Endodermal cell (in vitro differentiated cells): Measurements from ENCODE around the gene MCAM. TPM values are rescaled to one million over a fixed set of nuclear protein-coding genes. Genes with fewer than 3 reads are reported as not detected.

ENCODE experiments used
- DNase-seq: peaks from one replicate; pipeline ENCODE4 v3.0.0-alpha.2; 2017
- H3K27ac ChIP-seq: 2 replicates; pipeline ENCODE4 v1.5.1; 2013; ENCODE audit warnings: mild to moderate bottlenecking, low read depth, low read length, moderate library complexity
- H3K27me3 ChIP-seq: 2 replicates; pipeline ENCODE4 v1.6.1; 2013; ENCODE audit warnings: mild to moderate bottlenecking, low read length, moderate library complexity; ENCODE audit not compliant: insufficient read depth, control insufficient read depth, poor library complexity, severe bottlenecking
- H3K36me3 ChIP-seq: 2 replicates; pipeline ENCODE4 v1.7.0; 2013; ENCODE audit warnings: mild to moderate bottlenecking, low read length, moderate library complexity; ENCODE audit not compliant: control insufficient read depth, insufficient read depth
- H3K4me1 ChIP-seq: one replicate; pipeline ENCODE4 v1.7.0; 2013; ENCODE audit warnings: low read length; ENCODE audit not compliant: control insufficient read depth, insufficient read depth
- H3K4me3 ChIP-seq: 2 replicates; pipeline ENCODE4 v1.5.1; 2013; ENCODE audit warnings: mild to moderate bottlenecking, low read length, moderate library complexity
- H3K9ac ChIP-seq: 2 replicates; pipeline ENCODE4 v1.6.1; 2013; ENCODE audit warnings: mild to moderate bottlenecking, low read length, moderate library complexity; ENCODE audit not compliant: poor library complexity, severe bottlenecking; ENCODE audit errors: extremely low read depth
- H3K9me3 ChIP-seq: 2 replicates; pipeline ENCODE4 v1.6.1; 2013; ENCODE audit warnings: mild to moderate bottlenecking, low read length, moderate library complexity; ENCODE audit not compliant: control insufficient read depth
- H3K27ac Mint-ChIP-seq: 2 replicates; pipeline ENCODE4 v1.8.0; 2020; ENCODE audit warnings: mixed read lengths
- H3K27me3 Mint-ChIP-seq: 2 replicates; pipeline ENCODE4 v1.8.0; 2021; ENCODE audit warnings: mild to moderate bottlenecking, mixed read lengths; ENCODE audit not compliant: insufficient read depth
- H3K36me3 Mint-ChIP-seq: 2 replicates; pipeline ENCODE4 v1.8.0; 2020; ENCODE audit warnings: low read depth, mixed read lengths
- H3K4me1 Mint-ChIP-seq: 2 replicates; pipeline ENCODE4 v1.8.0; 2020; ENCODE audit warnings: mixed read lengths
- H3K4me3 Mint-ChIP-seq: 2 replicates; pipeline ENCODE4 v1.8.0; 2020; ENCODE audit warnings: mild to moderate bottlenecking, moderate library complexity, mixed read lengths
- H3K9me3 Mint-ChIP-seq: 2 replicates; pipeline ENCODE4 v1.8.0; 2020; ENCODE audit warnings: mild to moderate bottlenecking, mixed read lengths
- WGBS, 2 experiments: methylation state at CpG; one replicate each; pipeline versions ENCODE4 v1.1.5 to v1.1.7; 2013; ENCODE audit warnings: missing lambda C conversion rate in 2 of 2, mixed read lengths in 1 of 2; ENCODE audit not compliant: insufficient coverage in 1 of 2, insufficient read length in 1 of 2; 5-methylcytosine and 5-hydroxymethylcytosine counted together
- total RNA-seq, 2 donors: library from RNA; stranded (reverse); fragmentation: NEBNext Ultra II Directional in 1 of 2; extraction: Animal tissue kit (Norgen Biotek cat#: 25700) in 1 of 2; gene quantifications; 2 replicates in 1 of 2; 3 replicates in 1 of 2; pipeline ENCODE4 v1.2.1, GENCODE V29; 2021
- TF ChIP-seq, protein P1 (sequence below): fragments of 200-600 bp; sonication (generic); conservative IDR thresholded peaks from 2 replicates; pipeline ENCODE4 v1.5.0; 2021; ENCODE audit warnings: antibody characterized with exemption, mild to moderate bottlenecking

MCAM gene
- total RNA-seq, 2 donors from 2014 or later, result 21.9 to 28.3 TPM

DNA sequence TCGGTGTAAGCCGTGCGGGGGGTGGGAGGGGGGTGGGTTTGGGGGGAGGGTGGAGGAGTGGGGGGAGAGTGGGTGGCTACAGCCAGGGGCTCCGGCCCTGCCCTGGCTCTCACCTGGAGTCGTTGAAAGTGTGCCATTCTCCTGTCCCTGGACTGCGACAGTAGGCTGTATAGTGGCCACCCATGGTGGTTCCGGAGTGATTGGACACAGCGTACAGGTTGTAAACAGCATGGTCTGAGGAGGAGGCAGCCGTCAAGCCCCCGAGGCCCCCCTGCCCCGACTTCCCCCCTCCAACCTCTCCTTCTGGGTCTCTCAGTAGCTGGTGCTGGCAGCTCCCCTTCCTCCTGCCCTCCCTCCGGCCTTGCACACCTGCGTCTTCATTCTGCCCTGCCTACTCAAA, 40.1 kb upstream of the MCAM start:
- Mint-ChIP-seq H3K27me3 (peaks cover 28% of the 10 kb centered on the region), H3K27ac (no peak overlapping the region)

DNA sequence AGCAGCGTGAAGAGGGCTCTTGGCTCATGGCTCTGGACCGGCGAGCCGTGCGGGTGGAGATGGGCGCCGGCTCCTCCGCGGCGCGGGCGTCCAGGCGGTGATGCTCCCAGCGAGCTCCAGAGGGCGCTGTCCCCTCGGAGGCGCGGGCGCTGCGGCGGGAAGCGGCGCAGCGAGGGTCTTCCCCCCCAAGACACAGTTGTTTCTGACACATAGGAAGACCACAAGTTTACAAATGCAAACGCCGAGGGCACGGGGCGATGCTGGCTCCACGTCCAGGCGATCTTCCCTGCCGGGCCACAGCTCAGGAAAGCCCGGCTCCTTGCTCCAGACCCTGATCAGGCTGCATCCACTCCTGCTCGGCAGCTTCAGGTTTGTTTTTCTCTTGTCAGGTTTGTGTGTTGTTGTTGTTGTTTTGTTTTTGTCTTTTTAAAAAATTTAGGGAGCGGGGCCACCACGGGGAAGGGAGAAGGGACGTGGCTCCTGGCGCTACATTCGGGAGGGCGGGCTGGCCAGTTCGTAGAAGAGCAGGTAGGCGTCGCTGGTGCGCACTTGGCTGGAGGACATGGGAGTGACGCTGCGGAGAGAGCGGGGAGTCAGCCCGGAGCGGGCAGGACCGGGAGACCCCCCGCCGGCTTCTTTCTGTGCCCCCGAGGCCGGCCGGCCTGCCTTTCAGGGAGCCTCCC, 39.6 kb upstream of the MCAM start:
- Histone ChIP-seq H3K9ac (no peak overlapping the region), H3K27ac (no peak overlapping the region), H3K27me3 (no peaks in the 10 kb centered on the region), H3K36me3 (peaks cover 53% of the 10 kb centered on the region), H3K9me3 (no peaks in the 10 kb centered on the region), H3K4me3 (no peak overlapping the region), H3K4me1 (peaks cover 10% of the 10 kb centered on the region)
- Mint-ChIP-seq H3K36me3 (peaks cover 47% of the 10 kb centered on the region), H3K27me3 (peaks cover 33% of the 10 kb centered on the region), H3K4me3 (peak overlapping the region; percentile 58), H3K9me3 (no peaks in the 10 kb centered on the region), H3K4me1 (peaks cover 19% of the 10 kb centered on the region), H3K27ac (peak overlapping the region; percentile 91)
- TF ChIP-seq, protein P1, sequence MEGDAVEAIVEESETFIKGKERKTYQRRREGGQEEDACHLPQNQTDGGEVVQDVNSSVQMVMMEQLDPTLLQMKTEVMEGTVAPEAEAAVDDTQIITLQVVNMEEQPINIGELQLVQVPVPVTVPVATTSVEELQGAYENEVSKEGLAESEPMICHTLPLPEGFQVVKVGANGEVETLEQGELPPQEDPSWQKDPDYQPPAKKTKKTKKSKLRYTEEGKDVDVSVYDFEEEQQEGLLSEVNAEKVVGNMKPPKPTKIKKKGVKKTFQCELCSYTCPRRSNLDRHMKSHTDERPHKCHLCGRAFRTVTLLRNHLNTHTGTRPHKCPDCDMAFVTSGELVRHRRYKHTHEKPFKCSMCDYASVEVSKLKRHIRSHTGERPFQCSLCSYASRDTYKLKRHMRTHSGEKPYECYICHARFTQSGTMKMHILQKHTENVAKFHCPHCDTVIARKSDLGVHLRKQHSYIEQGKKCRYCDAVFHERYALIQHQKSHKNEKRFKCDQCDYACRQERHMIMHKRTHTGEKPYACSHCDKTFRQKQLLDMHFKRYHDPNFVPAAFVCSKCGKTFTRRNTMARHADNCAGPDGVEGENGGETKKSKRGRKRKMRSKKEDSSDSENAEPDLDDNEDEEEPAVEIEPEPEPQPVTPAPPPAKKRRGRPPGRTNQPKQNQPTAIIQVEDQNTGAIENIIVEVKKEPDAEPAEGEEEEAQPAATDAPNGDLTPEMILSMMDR, result peak; percentile 96
- 7 to 9% methylated on average over 28 to 54 of the region's 54 CpGs for WGBS, 2 experiments
- peak; percentile 95 for DNase-seq

More for the DNA sequence above, 40.1 kb upstream of the MCAM start:
- H3K4me3 Mint-ChIP-seq, result peak overlapping the region; percentile 58
- no peak for DNase-seq
- H3K27ac ChIP-seq, result no peak overlapping the region
- no peaks in the 10 kb centered on the region for H3K9me3 ChIP-seq
- no peaks in the 10 kb centered on the region for H3K9me3 Mint-ChIP-seq
- TF ChIP-seq, protein P1, result no peak
- H3K4me3 ChIP-seq, result no peak overlapping the region
- no peaks in the 10 kb centered on the region for H3K27me3 ChIP-seq
- H3K4me1 ChIP-seq, result peaks cover 16% of the 10 kb centered on the region
- H3K9ac ChIP-seq, result no peak overlapping the region
- peaks cover 25% of the 10 kb centered on the region for H3K4me1 Mint-ChIP-seq
- whole genome bisulfite sequencing, 2 experiments, result 88 to 90% methylated on average over 5 to 10 of the region's 13 CpGs
- peaks cover 47% of the 10 kb centered on the region for H3K36me3 Mint-ChIP-seq
- peaks cover 53% of the 10 kb centered on the region for H3K36me3 ChIP-seq

DNA sequence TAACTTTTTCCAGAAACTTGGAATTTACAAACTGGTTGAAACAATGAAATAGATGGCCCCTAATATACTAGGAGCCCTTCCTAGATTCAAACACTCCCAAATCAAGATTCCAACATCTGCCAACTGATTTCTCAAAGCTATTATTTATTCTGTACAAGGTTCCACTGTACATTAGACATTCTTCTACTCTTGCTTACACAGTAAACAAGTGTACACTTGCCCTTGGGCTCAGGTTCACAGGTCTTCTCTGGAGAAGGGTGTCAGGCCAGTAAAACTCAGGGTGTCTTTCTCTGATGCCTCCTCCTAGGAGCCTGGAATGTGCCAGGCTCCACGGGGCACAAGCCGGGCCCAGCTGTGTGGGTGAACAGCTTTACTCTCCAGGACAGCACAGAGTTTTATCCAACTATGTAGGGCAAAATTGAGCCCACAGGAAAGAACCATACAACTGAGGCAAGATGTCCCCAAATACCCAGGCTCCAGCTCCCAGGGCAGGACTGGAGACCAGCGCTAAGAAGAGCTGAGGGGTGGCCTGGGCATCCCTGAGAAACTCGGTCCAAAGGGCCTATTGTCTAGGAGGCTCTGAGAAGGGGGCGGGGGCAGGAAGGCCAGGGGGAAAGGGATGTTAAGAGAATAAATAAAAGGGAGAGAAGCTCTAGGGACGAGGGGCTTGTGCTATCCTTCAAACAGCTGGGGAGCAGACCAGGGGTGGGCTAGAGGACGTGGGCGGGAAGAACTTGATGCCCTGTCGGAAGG, 38.3 kb upstream of the MCAM start:
- no peaks in the 10 kb centered on the region for H3K27me3 ChIP-seq
- no peak overlapping the region for H3K27ac ChIP-seq
- H3K4me3 ChIP-seq, result no peak overlapping the region
- H3K9ac ChIP-seq, result no peak overlapping the region
- Mint-ChIP-seq H3K4me1 (peaks cover 11% of the 10 kb centered on the region), H3K27me3 (peaks cover 39% of the 10 kb centered on the region), H3K36me3 (peaks cover 47% of the 10 kb centered on the region), H3K4me3 (no peak overlapping the region), H3K9me3 (no peaks in the 10 kb centered on the region), H3K27ac (no peak overlapping the region)
- TF ChIP-seq, protein P1, result no peak
- H3K4me1 ChIP-seq, result no peaks in the 10 kb centered on the region
- peaks cover 53% of the 10 kb centered on the region for H3K36me3 ChIP-seq
- no peaks in the 10 kb centered on the region for H3K9me3 ChIP-seq
- DNase-seq, result no peak
- 76 to 80% methylated on average over 7 to 9 of the region's 9 CpGs for WGBS, 2 experiments
